Measurements from ENCODE around the gene DDTL.
"Not testable (repeated sequence)": the region's sequence is repeated elsewhere in the genome, so short reads cannot be mapped to it uniquely, and the experiment has no call there.

- not testable (repeated sequence) for TF ChIP-seq CTCF, POLR2A (IDR thresholded peaks at IDR 0.05)
These were observed 5.5 kb upstream of the DDTL start, which contains the start of gene GSTT2B for GRCh38 chr22:23961084-23961771.
